ENCODE results near the gene AMN1.

AMN1 gene

GRCh38 chr12:31659087-31659942, 69.5 kb downstream of the AMN1 start, which contains the start of gene ETFBKMT:
Gene ETFBKMT (plus strand): TSS chr12:31659688. CDS start chr12:31661954, 2,266 bp downstream.
- TF ChIP-seq, protein P1, sequence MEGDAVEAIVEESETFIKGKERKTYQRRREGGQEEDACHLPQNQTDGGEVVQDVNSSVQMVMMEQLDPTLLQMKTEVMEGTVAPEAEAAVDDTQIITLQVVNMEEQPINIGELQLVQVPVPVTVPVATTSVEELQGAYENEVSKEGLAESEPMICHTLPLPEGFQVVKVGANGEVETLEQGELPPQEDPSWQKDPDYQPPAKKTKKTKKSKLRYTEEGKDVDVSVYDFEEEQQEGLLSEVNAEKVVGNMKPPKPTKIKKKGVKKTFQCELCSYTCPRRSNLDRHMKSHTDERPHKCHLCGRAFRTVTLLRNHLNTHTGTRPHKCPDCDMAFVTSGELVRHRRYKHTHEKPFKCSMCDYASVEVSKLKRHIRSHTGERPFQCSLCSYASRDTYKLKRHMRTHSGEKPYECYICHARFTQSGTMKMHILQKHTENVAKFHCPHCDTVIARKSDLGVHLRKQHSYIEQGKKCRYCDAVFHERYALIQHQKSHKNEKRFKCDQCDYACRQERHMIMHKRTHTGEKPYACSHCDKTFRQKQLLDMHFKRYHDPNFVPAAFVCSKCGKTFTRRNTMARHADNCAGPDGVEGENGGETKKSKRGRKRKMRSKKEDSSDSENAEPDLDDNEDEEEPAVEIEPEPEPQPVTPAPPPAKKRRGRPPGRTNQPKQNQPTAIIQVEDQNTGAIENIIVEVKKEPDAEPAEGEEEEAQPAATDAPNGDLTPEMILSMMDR (IDR thresholded peaks at IDR 0.05; ENCODE audit: low read depth, low read length, missing control alignments), result peak; percentile 28
- peak within 1 kb of the TSS; percentile 93 for H3K4me3 ChIP-seq (ENCODE audit: low read depth, low read length)
- DNase-seq (ENCODE audit: low read depth), result peak; percentile 97

DNA sequence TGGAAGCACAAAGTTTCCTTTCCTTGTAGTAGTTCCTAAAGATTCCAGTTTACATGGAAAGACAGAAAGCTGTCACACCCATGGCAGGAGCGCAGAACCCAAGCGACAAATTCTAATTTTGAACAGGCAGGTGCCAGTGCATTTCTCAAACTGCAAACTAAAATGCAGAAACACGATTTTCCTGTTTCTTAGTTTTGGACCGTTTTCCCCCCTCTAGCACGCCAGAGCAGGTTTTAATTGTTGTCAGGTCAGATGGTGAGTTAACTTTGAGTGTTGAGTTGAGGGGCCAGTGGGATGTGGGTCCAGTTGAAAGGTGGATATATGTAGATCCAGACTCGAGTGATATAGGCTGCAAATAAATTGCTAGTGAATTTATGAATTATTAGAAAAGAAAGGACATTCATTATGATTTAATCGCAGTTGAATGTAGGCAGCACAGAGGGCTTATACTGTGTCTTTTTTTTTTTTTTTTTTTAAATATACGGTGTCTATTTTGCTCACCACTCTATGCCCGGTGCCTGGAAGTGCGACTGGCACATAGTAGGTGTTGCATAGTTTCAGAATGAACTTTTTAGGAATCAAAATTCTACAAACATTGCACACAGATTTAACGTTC, 70.2 kb downstream of the AMN1 start:
- TF ChIP-seq, protein P1 (IDR thresholded peaks at IDR 0.05; ENCODE audit: low read depth, low read length, missing control alignments), result no peak
- no peak for DNase-seq (ENCODE audit: low read depth)
- peak overlapping the region; percentile 93 for H3K4me3 ChIP-seq (ENCODE audit: low read depth, low read length)

- DNase-seq (ENCODE audit: low read depth), result no peak
- TF ChIP-seq, protein P1 (IDR thresholded peaks at IDR 0.05; ENCODE audit: low read depth, low read length, missing control alignments), result no peak
- H3K4me3 ChIP-seq (ENCODE audit: low read depth, low read length), result no peak overlapping the region
Measured at GRCh38 chr12:31655792-31656191, 73.0 kb downstream of the AMN1 start.

DNA sequence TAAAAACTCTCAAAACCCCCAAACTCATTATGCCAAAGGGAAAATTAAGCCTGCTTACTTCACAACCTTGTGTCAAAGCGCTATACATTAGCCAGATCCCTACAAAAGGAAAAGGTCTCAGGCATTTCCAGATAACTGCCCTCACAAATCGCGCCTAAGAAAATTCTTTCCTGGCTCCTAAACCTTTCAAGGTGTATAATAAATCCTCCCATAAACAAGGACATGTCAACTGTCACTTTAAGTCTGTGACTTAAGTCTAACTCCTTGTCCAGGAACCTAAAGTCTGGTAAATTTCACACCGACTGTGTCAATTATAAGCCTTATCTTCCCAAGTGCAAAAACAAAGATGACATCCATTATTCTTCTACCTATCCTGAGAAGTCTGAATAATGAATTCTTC, 73.6 kb downstream of the AMN1 start:
- no peak for DNase-seq (ENCODE audit: low read depth)
- TF ChIP-seq, protein P1 (IDR thresholded peaks at IDR 0.05; ENCODE audit: low read depth, low read length, missing control alignments), result no peak
- no peak overlapping the region for H3K4me3 ChIP-seq (ENCODE audit: low read depth, low read length)

DNA sequence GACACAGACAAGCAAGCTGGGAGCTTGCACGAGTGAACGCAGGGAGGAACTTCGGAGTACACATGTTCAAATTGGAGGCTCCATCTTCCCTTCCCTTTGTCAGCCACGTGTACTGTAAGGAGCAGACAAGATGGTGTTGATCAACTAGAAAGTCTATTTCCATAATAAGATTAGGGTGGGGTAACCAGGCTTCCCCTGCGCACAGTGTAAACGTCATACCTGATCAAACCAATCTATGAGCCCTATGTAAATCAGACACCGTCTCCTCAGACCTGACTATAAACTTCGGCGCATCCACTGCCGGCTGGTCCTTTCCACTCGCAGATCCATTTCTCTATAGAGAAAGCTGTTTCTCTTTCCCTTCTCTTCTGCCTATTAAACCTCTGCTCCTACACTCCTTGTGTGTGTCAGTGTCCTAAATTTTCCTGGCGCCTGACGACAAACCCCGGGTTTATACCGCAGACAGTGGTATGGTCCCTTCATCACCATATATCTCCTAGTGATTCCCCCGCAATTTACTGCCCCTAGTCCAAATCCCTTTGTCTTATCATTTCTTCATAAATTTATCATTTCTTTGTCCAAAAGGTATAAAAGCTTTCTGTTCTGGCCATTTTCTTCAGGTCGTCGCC, 76.8 kb downstream of the AMN1 start:
- TF ChIP-seq, protein P1 (IDR thresholded peaks at IDR 0.05; ENCODE audit: low read depth, low read length, missing control alignments), result no peak

GRCh38 chr12:31650918-31651317, 77.9 kb downstream of the AMN1 start:
- H3K4me3 ChIP-seq (ENCODE audit: low read depth, low read length), result no peak overlapping the region
- DNase-seq (ENCODE audit: low read depth), result no peak
- TF ChIP-seq, protein P1 (IDR thresholded peaks at IDR 0.05; ENCODE audit: low read depth, low read length, missing control alignments), result no peak

More for the DNA sequence above, 76.8 kb downstream of the AMN1 start:
- DNase-seq (ENCODE audit: low read depth), result no peak
- H3K4me3 ChIP-seq (ENCODE audit: low read depth, low read length), result no peak overlapping the region
